Mucosa of descending colon (tissue), 3 donors: ENCODE measurements around the gene AMIGO1. TPM values are rescaled to one million over a fixed set of nuclear protein-coding genes. Genes with fewer than 3 reads are reported as not detected.

Experiments used
- ATAC-seq: fragments of 200-7000 bp; cut with Tn5 transposase; one replicate; pipeline ENCODE4 v1.9.1; 2020; ENCODE audit warnings: mild to moderate bottlenecking, moderate library complexity
- DNase-seq, 3 donors: peaks; one replicate each; pipeline ENCODE4 v3.0.0-alpha.2; 2020
- H3K36me3 ChIP-seq: fragments of 200-600 bp; one replicate; pipeline ENCODE4 v1.8.0; 2021; ENCODE audit warnings: low read depth, mild to moderate bottlenecking
- H3K4me1 ChIP-seq: fragments of 200-600 bp; one replicate; pipeline ENCODE4 v1.8.0; 2021; ENCODE audit warnings: low read depth, mild to moderate bottlenecking
- H3K4me3 ChIP-seq: fragments of 200-600 bp; one replicate; pipeline ENCODE4 v1.8.0; 2021; ENCODE audit warnings: mild to moderate bottlenecking
- H3K9me3 ChIP-seq: fragments of 200-600 bp; one replicate; pipeline ENCODE4 v1.8.0; 2021; ENCODE audit warnings: mild to moderate bottlenecking
- CTCF ChIP-seq: fragments of 200-600 bp; IDR thresholded peaks from one replicate; pipeline ENCODE4 v1.8.0; 2022; ENCODE audit warnings: antibody characterized with exemption, mild to moderate bottlenecking
- intact Hi-C, 2 donors: fragments of 100-400 bp; cut with DNase I in 1 of 2; cut with micrococcal nuclease in 1 of 2; formaldehyde crosslinking; loops; one replicate each; pipeline versions ENCODE4 v1.11.0 to v1.11.1; 2022; cut with DNase I, micrococcal nuclease
- total RNA-seq, 3 donors: library from RNA; stranded (reverse); fragmentation: NEBNext Ultra II Directional in 2 of 3; extraction: Animal tissue kit (Norgen Biotek cat#: 25700) in 2 of 3; gene quantifications; one replicate each; pipeline versions ENCODE4 v1.2.1 to v1.2.4, GENCODE V29; 2021 to 2023
- donor health status: DM: no; HTN: no; CAD: no; lungs with moderate emphysema.
- donor health status: DM: no; HTN: no; CAD: no.
- donor health status: DM: no; HTN: yes; CAD: no.

Gene AMIGO1
- total RNA-seq, 3 donors from 2014 or later: 2.2 to 9.9 (median 3.9) TPM

GRCh38 chr1:109490029-109490933 is 19.2 kb downstream of the AMIGO1 start:
- DNase-seq: peak in 2 of 3 donors; percentile 75 to 86
- TF ChIP-seq CTCF: peak; percentile 84
- intact Hi-C loops: loop anchor here in 1 of 2 donors (5.0 kb wide), 1 partner anchor 42 kb away; no protein-coding TSS in a partner anchor
- peak; percentile 56 for ATAC-seq
- Histone ChIP-seq H3K4me1 (peaks cover 6% of the 10 kb centered on the region), H3K9me3 (no peaks in the 10 kb centered on the region), H3K4me3 (no peak overlapping the region), H3K36me3 (no peaks in the 10 kb centered on the region)

GRCh38 chr1:109488696-109489095 is 20.8 kb downstream of the AMIGO1 start:
- no peak for TF ChIP-seq CTCF
- DNase-seq: no peak
- peaks cover 7% of the 10 kb centered on the region for H3K4me1 ChIP-seq
- H3K9me3 ChIP-seq: no peaks in the 10 kb centered on the region
- no peak overlapping the region for H3K4me3 ChIP-seq
- no peaks in the 10 kb centered on the region for H3K36me3 ChIP-seq
- intact Hi-C loops: no loop called here
- ATAC-seq: no peak

- Histone ChIP-seq H3K36me3 (no peaks in the 10 kb centered on the region), H3K4me3 (no peak overlapping the region), H3K9me3 (no peaks in the 10 kb centered on the region), H3K4me1 (peaks cover 9% of the 10 kb centered on the region)
- no peak for TF ChIP-seq CTCF
- ATAC-seq (no peak), DNase-seq (no peak)
- intact Hi-C loops: no loop called here
These were observed 21.3 kb downstream of the AMIGO1 start for GRCh38 chr1:109488201-109488600.

GRCh38 chr1:109487261-109487660 is 22.3 kb downstream of the AMIGO1 start:
- Histone ChIP-seq H3K4me1 (peaks cover 13% of the 10 kb centered on the region), H3K4me3 (no peak overlapping the region), H3K9me3 (no peaks in the 10 kb centered on the region), H3K36me3 (no peaks in the 10 kb centered on the region)
- ATAC-seq: no peak
- intact Hi-C loops: no loop called here
- no peak for DNase-seq
- TF ChIP-seq CTCF: no peak

DNA sequence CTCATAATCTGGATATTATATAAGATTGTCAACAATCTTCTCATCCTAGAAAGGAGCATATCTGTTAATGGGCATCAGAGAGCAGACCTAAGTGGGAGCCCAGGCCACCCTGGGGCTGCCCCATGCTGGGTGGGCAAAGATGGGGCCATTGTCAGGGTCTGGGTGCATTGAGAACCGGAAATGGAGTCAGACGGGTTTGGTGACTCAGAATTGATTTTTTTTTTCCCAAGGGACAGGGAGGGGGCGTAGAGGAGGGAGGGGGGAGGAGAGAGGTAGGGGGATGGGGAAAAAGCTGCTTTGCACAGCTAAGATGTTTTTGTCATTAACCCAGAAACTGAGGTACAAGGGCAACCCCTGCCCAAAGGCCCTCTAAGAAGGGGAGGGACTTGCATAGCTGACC is 24.5 kb downstream of the AMIGO1 start:
- intact Hi-C loops: no loop called here
- Histone ChIP-seq H3K36me3 (no peaks in the 10 kb centered on the region), H3K9me3 (no peaks in the 10 kb centered on the region), H3K4me1 (peaks cover 13% of the 10 kb centered on the region), H3K4me3 (no peak overlapping the region)
- TF ChIP-seq CTCF: no peak
- DNase-seq (no peak), ATAC-seq (no peak)
